LNCAP (cell line): Measurements from ENCODE around the gene C17orf50.

Experiments used
- CTCF ChIP-seq: fragments of 450-650 bp; IDR thresholded peaks from 2 replicates; pipeline ENCODE4 v1.5.1; 2017; ENCODE audit warnings: mild to moderate bottlenecking

Gene C17orf50

DNA sequence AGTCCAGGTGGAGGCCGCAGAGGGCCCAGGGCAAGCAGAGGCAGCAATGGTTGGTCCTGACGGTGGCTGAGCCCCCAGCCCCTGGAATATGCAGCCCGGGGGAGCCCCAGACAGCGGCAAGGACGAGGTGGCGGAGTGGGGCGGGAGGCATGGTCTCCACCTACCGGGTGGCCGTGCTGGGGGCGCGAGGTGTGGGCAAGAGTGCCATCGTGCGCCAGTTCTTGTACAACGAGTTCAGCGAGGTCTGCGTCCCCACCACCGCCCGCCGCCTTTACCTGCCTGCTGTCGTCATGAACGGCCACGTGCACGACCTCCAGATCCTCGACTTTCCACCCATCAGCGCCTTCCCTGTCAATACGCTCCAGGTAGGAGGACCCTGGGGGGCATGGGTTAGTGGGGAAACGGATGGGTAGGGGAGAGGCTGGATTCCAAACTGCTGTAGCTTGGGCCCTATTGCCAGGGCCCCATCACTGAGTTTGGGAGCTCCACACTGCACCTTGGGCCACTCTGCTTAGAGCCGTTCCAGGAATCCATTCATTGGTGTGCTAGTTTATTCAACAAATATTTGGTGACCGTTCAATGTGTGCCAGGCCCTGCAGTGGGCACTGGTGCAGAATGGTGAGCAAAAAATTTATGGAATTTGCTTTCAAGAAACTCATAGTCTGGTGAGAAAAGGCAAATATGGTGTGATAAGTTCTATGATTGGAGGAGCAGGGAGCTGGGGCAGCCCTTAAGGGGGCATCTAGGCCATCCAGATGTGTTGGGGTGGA, 25.5 kb upstream of the C17orf50 start:
- TF ChIP-seq CTCF = no peak

DNA sequence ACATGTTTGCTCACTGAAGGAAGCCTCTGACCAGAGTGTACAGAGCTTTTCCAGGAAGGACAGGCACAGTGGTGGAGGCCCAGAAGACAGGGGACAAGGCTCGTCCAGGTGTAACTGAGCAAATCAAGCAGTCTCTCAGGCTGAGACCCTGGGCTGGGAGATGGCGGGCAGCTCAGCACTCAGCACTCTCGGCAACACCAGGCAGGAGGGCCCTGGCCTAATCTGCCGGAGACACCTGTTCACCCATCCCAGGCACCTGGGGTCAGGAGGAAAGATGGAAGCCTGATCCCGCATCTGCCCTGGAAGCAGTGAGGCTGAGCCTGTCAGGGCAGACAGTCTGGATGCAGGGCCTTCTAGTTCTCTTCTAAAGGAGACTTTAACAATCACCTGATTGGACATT, 24.5 kb upstream of the C17orf50 start:
- TF ChIP-seq CTCF = no peak

DNA sequence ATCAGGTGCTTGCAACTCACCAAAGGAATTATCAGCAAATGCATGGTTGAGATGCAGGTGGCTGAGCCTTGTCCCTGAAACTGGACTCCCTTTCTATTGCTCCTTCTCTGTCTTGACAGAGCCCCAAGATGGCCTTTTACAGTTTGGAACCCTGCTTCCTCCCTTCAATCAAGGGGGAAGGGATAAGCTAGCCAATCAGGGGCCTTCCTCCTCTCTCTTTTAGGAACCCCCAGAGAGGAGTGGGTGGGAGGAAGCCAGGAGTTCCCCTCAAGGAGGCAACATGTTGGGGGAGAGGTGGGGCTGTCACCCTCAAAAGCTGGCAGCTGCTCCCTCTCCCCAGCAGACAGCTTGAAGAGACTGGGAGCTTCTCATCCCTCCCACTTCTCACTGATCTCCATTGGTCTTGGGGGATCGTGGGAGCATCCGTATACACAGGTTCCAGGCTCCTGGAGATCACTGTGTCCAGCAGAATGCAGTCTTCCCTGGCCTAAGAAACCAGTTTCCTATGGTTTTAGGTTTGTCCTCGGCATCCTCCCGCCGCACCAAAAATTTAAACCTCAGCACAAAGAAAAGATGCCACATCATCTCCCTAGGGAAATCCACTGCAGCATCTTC, 22.1 kb upstream of the C17orf50 start:
- no peak for TF ChIP-seq CTCF

- TF ChIP-seq CTCF = no peak
Measured at GRCh38 chr17:35740216-35740615, 20.5 kb upstream of the C17orf50 start.

DNA sequence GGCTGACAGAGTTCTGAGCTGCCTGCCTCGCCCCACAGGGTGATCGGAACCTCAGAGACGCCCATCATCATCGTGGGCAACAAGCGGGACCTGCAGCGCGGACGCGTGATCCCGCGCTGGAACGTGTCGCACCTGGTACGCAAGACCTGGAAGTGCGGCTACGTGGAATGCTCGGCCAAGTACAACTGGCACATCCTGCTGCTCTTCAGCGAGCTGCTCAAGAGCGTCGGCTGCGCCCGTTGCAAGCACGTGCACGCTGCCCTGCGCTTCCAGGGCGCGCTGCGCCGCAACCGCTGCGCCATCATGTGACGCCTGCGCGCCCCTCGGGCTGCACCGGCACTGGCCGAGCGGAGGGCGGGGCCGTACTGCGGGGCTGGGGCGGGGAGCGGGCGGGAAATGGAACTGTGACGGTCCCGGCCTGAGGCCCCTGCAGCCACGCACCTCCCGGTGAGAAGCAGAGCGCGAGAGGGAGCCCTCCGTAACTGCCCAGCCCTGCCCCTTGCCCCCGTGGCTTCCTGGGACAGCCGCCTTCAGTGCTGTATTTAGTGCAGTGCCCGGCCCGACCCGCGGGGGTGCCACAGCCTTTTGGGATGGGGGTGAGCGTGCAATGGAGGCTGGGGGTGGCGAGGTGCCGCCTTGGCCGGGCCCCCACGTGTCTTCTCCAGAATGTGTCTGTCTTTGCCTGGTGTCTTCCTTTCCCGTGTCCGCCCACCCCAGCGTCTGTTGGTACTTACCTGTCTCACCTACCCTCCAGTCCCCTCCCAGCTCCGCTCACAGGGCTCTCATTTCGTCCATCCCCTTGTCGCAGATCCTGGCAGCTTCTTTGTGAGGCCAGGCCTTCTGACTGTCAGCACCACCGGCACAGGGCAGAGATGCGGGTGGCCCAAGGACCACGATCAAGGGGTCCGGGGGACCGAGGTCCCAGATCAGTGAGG, 19.4 kb upstream of the C17orf50 start:
- no peak for TF ChIP-seq CTCF

DNA sequence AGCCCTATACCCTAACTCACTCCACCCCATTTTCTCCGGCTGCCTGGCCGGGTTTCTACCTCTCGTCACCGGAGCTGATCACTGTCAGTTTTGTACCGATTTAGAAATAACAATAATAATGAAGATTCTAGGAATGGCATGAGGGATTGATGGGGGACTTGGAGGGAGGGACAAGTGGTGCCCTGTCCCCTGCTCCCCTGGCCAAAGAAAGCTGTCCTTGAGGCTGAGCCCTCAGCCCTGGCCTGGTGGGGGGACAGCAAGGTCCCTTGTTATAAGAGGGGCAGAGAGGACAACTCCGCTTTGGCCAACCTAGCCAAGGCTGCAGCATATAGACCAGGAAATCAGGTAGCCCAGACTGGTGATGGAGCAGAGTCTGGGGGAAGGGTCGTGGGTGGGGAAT, 18.2 kb upstream of the C17orf50 start:
- no peak for TF ChIP-seq CTCF

- TF ChIP-seq CTCF = no peak
Measured at GRCh38 chr17:35742896-35743477, 17.7 kb upstream of the C17orf50 start.
